ENCODE data around the gene EIF6.

DNA sequence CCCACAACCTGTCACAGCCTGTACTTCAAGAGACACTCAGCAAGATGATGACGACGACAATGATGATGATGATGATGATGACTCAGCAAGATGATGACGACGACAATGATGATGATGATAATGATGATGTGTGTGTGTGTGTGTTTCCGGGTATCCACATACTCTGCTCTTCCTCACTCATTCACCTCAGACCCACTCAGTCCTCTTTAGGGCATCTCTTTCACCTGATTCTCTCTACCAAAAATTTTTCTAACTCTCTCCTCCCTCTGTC, 1.2 kb upstream of the EIF6 start:
- TF ChIP-seq KDM1A (IDR thresholded peaks at IDR 0.05; ENCODE audit: borderline replicate concordance, low read length) (no peak), KDM5A (IDR thresholded peaks at IDR 0.05; ENCODE audit: low read length) (no peak), EP300 (IDR thresholded peaks at IDR 0.05; ENCODE audit: borderline replicate concordance in 1 of 2, low read depth in 2 of 2, low read length in 2 of 2) (no peak), CHD1 (IDR thresholded peaks at IDR 0.05; ENCODE audit: low read depth, low read length) (no peak), CBX8 (IDR thresholded peaks at IDR 0.05; ENCODE audit: borderline replicate concordance, low read depth, low read length) (no peak), EZH2 (IDR thresholded peaks at IDR 0.05; ENCODE audit: low read depth, low read length, severe bottlenecking) (no peak), ATF2 (IDR thresholded peaks at IDR 0.05; ENCODE audit: low read length) (no peak)
- TF ChIP-seq, protein P1, sequence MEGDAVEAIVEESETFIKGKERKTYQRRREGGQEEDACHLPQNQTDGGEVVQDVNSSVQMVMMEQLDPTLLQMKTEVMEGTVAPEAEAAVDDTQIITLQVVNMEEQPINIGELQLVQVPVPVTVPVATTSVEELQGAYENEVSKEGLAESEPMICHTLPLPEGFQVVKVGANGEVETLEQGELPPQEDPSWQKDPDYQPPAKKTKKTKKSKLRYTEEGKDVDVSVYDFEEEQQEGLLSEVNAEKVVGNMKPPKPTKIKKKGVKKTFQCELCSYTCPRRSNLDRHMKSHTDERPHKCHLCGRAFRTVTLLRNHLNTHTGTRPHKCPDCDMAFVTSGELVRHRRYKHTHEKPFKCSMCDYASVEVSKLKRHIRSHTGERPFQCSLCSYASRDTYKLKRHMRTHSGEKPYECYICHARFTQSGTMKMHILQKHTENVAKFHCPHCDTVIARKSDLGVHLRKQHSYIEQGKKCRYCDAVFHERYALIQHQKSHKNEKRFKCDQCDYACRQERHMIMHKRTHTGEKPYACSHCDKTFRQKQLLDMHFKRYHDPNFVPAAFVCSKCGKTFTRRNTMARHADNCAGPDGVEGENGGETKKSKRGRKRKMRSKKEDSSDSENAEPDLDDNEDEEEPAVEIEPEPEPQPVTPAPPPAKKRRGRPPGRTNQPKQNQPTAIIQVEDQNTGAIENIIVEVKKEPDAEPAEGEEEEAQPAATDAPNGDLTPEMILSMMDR (IDR thresholded peaks at IDR 0.05; ENCODE audit: control extremely low read depth in 1 of 3, insufficient read depth in 1 of 3, low read depth in 1 of 3, low read length in 3 of 3): no peak

All from H1 (cell line).